Limb (tissue), 2 donors: ENCODE data around the gene MFSD12.
"Not testable (repeated sequence)": the region's sequence is repeated elsewhere in the genome, so short reads cannot be mapped to it uniquely, and the experiment has no call there.

Experiments
- DNase-seq, 2 donors: peaks; one replicate each; pipeline ENCODE4 v3.0.0-alpha.2; 2016; ENCODE audit errors: extremely low spot score in 2 of 2

Gene MFSD12

DNA sequence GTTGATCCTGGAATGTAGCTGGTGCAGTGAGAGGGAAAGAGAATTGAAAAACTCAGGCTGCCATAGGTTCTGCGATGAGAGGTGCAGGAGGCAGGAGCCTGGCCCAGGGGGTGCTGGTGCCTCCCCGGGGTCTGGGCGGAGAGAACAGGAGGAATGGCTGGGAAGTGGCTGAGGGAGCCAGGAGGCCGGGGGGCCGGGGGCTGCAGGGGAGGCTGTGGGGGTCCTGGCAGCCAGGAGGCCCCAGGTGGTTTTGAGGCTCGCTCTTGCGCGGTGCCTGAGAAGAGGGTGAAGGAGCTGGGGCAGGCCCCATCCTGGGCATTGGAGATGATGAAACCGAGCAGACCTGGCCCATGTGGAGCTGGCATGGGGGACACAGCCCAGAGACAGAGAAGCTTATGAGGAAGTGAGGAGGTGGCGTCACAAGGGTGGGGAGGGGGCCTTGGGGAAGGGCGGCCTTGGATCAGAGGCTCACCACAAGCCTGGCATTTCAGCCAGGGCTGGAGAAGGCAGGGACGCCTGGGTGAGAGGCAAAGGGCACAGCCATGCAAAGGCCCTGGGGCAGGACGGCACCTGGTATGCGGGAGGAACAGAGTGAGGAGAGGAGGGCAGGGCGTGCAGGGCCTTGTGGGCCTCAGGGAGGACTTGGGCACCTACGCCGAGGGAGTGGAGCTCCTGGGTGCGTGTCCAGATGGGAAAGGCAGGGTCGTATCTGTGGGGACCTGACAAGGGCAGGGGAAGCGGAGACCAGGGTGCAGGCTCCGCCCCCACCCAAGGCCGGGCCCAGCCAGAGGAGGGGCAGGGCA is 19.7 kb downstream of the MFSD12 start:
- DNase-seq, result peak in 1 of 2 donors; percentile 30

GRCh38 chr19:3537101-3537437 is 20.3 kb downstream of the MFSD12 start:
- DNase-seq, result peak in 1 of 2 donors; percentile 33

- DNase-seq, result peak in 1 of 2 donors; percentile 41
Observed at GRCh38 chr19:3536429-3537100, 20.8 kb downstream of the MFSD12 start.

GRCh38 chr19:3535981-3536380 is 21.4 kb downstream of the MFSD12 start:
- peak in 1 of 2 donors; percentile 27 for DNase-seq

DNA sequence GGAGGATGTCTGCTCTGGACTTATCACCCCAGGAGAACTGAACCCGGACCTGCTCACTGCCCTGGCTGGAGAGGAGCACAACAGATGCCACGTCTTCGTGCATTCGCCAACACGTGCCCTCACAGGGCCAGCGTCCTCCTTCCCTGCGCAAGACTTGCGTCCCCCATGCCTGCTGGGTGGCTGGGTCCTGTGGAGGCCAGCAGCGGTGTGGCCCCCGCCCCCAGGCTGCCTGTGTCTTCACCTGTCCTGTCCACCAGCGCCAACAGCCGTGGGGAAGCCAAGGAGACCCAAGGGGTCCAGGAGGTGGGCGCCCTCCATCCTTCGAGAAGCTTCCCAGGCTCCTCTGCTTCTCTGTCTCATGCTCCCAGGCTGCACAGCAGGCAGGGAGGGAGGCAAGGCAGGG is 21.8 kb downstream of the MFSD12 start:
- DNase-seq, result peak in 1 of 2 donors; percentile 24

- no peak for DNase-seq
Observed at GRCh38 chr19:3535235-3535535, 22.2 kb downstream of the MFSD12 start.

DNA sequence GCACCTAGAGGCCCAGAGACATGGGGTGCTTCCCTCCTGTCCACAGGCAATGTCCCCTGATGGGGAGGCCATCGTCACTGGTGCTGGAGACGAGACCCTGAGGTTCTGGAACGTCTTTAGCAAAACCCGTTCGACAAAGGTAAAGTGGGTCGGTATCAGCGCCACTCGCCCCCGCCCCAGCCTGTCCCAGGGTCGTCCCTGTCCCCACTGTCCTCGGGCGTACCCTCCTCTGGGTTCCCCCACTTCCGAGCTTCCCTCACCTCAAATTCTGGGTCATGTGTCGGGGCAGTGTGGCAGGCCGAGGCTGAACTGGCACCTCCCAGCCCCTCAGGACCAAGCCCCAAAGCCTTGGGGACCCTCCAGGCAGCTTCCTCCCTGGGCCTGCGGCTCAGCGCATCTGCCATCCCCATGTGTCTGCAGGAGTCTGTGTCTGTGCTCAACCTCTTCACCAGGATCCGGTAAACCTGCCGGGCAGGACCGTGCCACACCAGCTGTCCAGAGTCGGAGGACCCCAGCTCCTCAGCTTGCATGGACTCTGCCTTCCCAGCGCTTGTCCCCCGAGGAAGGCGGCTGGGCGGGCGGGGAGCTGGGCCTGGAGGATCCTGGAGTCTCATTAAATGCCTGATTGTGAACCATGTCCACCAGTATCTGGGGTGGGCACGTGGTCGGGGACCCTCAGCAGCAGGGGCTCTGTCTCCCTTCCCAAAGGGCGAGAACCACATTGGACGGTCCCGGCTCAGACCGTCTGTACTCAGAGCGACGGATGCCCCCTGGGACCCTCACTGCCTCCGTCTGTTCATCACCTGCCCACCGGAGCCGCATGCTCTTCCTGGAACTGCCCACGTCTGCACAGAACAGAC is 22.8 kb downstream of the MFSD12 start:
- DNase-seq, result no peak

GRCh38 chr19:3533563-3534216 is 23.7 kb downstream of the MFSD12 start:
- no peak for DNase-seq

GRCh38 chr19:3533033-3533432 is 24.4 kb downstream of the MFSD12 start:
- DNase-seq, result no peak

GRCh38 chr19:3532154-3532786 is 25.1 kb downstream of the MFSD12 start:
- no peak for DNase-seq

DNA sequence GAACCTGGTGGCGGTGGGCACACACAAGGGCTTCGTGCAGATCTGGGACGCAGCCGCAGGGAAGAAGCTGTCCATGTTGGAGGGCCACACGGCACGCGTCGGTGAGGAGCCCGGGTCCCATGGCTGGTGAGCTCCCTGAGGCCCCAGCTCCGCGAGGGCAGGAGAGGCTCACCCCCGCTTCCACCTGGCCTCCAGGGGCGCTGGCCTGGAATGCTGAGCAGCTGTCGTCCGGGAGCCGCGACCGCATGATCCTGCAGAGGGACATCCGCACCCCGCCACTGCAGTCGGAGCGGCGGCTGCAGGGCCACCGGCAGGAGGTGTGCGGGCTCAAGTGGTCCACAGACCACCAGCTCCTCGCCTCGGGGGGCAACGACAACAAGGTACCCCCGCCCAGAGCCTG is 25.7 kb downstream of the MFSD12 start:
- DNase-seq, result no peak

DNA sequence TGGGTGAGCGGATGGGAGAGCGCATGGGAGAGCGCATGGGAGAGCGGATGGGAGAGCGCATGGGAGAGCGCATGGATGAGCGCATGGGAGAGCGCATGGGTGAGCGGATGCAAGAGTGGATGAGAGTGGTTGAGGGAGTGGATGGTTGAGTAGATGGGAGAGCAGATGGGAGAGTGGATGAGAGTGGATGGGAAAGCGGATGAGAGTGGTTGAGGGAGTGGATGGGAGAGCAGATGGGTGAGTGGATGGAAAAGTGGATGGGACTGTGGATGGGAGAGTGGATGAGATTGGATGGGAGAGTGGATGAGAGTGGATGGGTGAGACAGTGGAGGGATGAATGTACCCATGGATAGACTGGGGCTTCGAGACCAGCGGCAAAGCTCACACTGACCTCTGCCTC is 27.0 kb downstream of the MFSD12 start:
- DNase-seq, result no peak

GRCh38 chr19:3529299-3529698 is 28.1 kb downstream of the MFSD12 start:
- DNase-seq, result not testable (repeated sequence)

- DNase-seq, result no peak
Observed at GRCh38 chr19:3528539-3529211, 28.7 kb downstream of the MFSD12 start.

GRCh38 chr19:3528080-3528479 is 29.3 kb downstream of the MFSD12 start:
- peak in 1 of 2 donors; percentile 23 for DNase-seq

- DNase-seq, result peak in 1 of 2 donors; percentile 21
Observed at GRCh38 chr19:3527238-3527910, 30.0 kb downstream of the MFSD12 start.

DNA sequence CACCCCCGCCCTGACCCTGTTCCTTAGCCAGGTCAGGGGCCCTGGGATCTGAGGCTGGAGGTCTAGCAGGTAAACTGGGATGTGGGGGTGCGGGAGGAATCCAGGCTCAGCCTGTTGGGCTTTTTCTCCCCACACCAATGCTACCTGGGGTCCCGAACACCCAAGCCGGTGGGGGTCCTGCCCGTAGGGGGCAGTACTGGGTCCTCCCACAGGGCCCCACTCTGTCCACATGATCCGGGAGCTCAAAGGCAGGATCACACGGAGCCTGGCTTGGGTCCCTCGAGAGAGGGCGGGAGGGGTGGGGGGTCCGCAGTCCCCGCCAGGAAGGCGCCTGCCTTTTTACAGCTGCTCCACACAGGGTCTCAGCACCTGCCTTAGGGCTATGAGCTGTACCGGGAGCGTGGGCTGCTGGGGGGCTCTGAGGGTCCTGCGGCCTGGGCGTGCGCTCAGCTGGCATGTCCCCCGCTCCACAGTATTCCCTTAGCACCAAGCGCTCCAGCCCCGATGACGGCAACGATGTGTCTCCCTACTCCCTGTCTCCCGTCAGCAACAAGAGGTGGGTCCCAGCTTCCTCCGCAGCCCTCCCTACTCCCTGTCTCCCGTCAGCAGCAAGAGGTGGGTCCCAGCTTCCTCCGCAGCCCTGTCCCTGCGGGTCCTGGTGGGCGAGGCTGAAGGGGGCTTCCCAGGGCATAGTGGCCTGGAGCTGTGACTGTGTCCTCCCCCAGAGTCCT is 30.7 kb downstream of the MFSD12 start:
- DNase-seq, result peak in 1 of 2 donors; percentile 31

GRCh38 chr19:3524904-3525451 is 32.4 kb downstream of the MFSD12 start:
- DNase-seq, result no peak
